Measurements from ENCODE around the gene APCDD1L. TPM values are rescaled to one million over a fixed set of nuclear protein-coding genes. Genes with fewer than 3 reads are reported as not detected.

APCDD1L gene
- polyA plus RNA-seq, 1 donor from 2014 or later: not detected

GRCh38 chr20:58475466-58475865, 39.7 kb downstream of the APCDD1L start:
- Histone ChIP-seq H3F3A (ENCODE audit: insufficient read depth, low read length, poor library complexity, severe bottlenecking) (no peaks in the 10 kb centered on the region), H3K9ac (ENCODE audit: low read length) (no peak overlapping the region)

GRCh38 chr20:58473453-58474425, 41.5 kb downstream of the APCDD1L start:
- TF ChIP-seq CTCF (IDR thresholded peaks at IDR 0.05; ENCODE audit: poor library complexity, severe bottlenecking) (no peak), SMC3 (conservative IDR thresholded peaks at IDR 0.05; ENCODE audit: poor library complexity) (no peak), RAD21 (conservative IDR thresholded peaks at IDR 0.05) (no peak), REST (IDR thresholded peaks at IDR 0.05; ENCODE audit: borderline replicate concordance) (no peak), POLR2AphosphoS5 (IDR thresholded peaks at IDR 0.05) (no peak)
- Histone ChIP-seq H3K27me3 (ENCODE audit: insufficient read depth, low read depth, low read length) (no peaks in the 10 kb centered on the region), H3K79me2 (replicated peaks; ENCODE audit: insufficient read depth, low read length) (no peaks in the 10 kb centered on the region), H3F3A (ENCODE audit: insufficient read depth, low read length, poor library complexity, severe bottlenecking) (no peaks in the 10 kb centered on the region), H3K9ac (ENCODE audit: low read length) (no peak overlapping the region), H3K4me3 (ENCODE audit: low read length) (no peak overlapping the region), H3K27ac (ENCODE audit: low read length) (no peak overlapping the region), H2AFZ (ENCODE audit: low read depth, low read length) (no peak overlapping the region), H3K9me3 (ENCODE audit: low read length) (peaks cover 6% of the 10 kb centered on the region), H3K4me2 (ENCODE audit: low read length) (no peak overlapping the region), H3K9me2 (ENCODE audit: insufficient read depth, low read length) (no peaks in the 10 kb centered on the region), H3K36me3 (ENCODE audit: insufficient read depth, low read length) (no peaks in the 10 kb centered on the region), H4K20me1 (ENCODE audit: insufficient read depth) (no peaks in the 10 kb centered on the region)

More at GRCh38 chr20:58475466-58475865, 39.7 kb downstream of the APCDD1L start:
- no peaks in the 10 kb centered on the region for H3K79me2 ChIP-seq (replicated peaks; ENCODE audit: insufficient read depth, low read length)
- no peak overlapping the region for H3K4me2 ChIP-seq (ENCODE audit: low read length)
- H2AFZ ChIP-seq (ENCODE audit: low read depth, low read length): no peak overlapping the region
- H3K27me3 ChIP-seq (ENCODE audit: insufficient read depth, low read depth, low read length): no peaks in the 10 kb centered on the region
- no peak overlapping the region for H3K4me3 ChIP-seq (ENCODE audit: low read length)
- no peaks in the 10 kb centered on the region for H3K36me3 ChIP-seq (ENCODE audit: insufficient read depth, low read length)
- TF ChIP-seq SMC3 (conservative IDR thresholded peaks at IDR 0.05; ENCODE audit: poor library complexity) (no peak), EP300 (conservative IDR thresholded peaks at IDR 0.05; ENCODE audit: poor library complexity, severe bottlenecking) (no peak), CTCF (IDR thresholded peaks at IDR 0.05; ENCODE audit: poor library complexity, severe bottlenecking) (no peak)
- no peaks in the 10 kb centered on the region for H3K9me2 ChIP-seq (ENCODE audit: insufficient read depth, low read length)
- no peaks in the 10 kb centered on the region for H4K20me1 ChIP-seq (ENCODE audit: insufficient read depth)
- H3K9me3 ChIP-seq (ENCODE audit: low read length): peaks cover 8% of the 10 kb centered on the region
- H3K27ac ChIP-seq (ENCODE audit: low read length): no peak overlapping the region

Measured in neural cell (in vitro differentiated cells).